ENCODE data around the gene SPPL3. TPM values are rescaled to one million over a fixed set of nuclear protein-coding genes. Genes with fewer than 3 reads are reported as not detected.

The SPPL3 gene
- total RNA-seq, 1 experiment from 2014 or later = 32.5 TPM

DNA sequence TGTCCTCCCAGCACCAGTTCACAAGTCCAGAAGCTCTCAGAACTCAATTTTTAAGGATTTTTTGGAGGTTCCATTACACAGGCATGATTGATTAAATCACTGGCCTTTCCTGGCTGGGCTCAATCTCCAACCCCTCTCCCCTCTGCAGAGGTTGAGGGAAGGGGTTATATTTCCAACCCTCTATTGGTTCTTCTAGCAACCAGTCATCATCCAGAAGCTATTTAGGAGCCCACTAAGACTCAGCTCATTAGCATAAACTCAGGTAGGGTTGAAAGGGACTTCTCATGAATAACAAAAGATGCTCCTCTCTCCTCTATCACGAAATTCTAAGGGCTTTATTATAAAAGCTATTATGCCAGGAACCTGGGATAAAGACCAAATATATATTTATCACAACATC lies 41.5 kb downstream of the SPPL3 start (continued):
- TF ChIP-seq, protein P1, sequence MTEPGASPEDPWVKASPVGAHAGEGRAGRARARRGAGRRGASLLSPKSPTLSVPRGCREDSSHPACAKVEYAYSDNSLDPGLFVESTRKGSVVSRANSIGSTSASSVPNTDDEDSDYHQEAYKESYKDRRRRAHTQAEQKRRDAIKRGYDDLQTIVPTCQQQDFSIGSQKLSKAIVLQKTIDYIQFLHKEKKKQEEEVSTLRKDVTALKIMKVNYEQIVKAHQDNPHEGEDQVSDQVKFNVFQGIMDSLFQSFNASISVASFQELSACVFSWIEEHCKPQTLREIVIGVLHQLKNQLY (CRISPR knock-in tag; IDR thresholded peaks at IDR 0.05) = no peak

DNA sequence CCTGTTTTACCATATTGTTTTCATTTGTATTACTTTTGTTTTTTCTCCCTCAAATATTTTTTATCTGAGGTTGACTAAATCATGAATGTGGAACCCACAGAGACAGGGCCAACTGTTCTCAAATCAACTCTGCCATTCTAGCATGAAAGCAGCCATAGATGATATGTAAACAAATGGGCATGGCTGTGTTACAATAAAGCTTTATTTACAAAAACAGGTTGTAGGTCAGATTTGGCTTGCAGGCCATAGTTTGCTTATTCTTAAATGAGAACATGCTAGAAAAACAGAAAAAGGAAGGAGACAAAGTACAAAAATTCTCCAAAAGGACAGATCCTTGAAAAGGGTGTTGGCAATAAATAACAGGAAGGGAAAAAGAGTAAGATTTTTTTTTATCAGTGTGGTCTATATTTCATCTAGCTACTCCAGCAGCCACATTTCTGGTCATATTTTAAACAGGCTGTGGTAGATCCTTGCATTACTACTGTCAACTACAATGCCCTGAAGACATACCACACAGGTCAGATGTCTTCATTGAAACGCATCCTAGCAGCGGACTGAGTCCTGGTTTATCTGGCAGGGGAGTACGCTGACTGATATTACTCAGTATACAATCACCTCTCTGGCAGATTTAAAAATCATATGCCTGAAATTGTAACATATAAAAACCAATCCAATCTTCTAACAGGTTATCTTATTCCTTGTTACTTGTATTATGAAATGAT lies 42.9 kb downstream of the SPPL3 start:
- Mint-ChIP-seq H3K36me3 (peaks cover 17% of the 10 kb centered on the region), H3K27me3 (ENCODE audit: low read depth) (no peaks in the 10 kb centered on the region), H3K9me3 (peaks cover 18% of the 10 kb centered on the region), H3K27ac (0 out of 2 replicates have a peak overlapping the region, but pooled peaks have one; percentile 51), H3K4me3 (no peak overlapping the region), H3K4me1 (peaks cover 16% of the 10 kb centered on the region)
- ChIA-PET POLR2A (no interaction called here), CTCF (no interaction called here)
- no peak for DNase-seq (ENCODE audit: low spot score)
- TF ChIP-seq, protein P2, sequence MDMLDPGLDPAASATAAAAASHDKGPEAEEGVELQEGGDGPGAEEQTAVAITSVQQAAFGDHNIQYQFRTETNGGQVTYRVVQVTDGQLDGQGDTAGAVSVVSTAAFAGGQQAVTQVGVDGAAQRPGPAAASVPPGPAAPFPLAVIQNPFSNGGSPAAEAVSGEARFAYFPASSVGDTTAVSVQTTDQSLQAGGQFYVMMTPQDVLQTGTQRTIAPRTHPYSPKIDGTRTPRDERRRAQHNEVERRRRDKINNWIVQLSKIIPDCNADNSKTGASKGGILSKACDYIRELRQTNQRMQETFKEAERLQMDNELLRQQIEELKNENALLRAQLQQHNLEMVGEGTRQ (CRISPR knock-in tag; IDR thresholded peaks at IDR 0.05) = no peak
- TF ChIP-seq HMGA2 (CRISPR knock-in tag; IDR thresholded peaks at IDR 0.05) = no peak
- TF ChIP-seq, protein P3, sequence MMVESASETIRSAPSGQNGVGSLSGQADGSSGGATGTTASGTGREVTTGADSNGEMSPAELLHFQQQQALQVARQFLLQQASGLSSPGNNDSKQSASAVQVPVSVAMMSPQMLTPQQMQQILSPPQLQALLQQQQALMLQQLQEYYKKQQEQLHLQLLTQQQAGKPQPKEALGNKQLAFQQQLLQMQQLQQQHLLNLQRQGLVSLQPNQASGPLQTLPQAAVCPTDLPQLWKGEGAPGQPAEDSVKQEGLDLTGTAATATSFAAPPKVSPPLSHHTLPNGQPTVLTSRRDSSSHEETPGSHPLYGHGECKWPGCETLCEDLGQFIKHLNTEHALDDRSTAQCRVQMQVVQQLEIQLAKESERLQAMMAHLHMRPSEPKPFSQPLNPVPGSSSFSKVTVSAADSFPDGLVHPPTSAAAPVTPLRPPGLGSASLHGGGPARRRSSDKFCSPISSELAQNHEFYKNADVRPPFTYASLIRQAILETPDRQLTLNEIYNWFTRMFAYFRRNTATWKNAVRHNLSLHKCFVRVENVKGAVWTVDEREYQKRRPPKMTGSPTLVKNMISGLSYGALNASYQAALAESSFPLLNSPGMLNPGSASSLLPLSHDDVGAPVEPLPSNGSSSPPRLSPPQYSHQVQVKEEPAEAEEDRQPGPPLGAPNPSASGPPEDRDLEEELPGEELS (CRISPR knock-in tag; IDR thresholded peaks at IDR 0.05) = no peak
- ATAC-seq = no peak

DNA sequence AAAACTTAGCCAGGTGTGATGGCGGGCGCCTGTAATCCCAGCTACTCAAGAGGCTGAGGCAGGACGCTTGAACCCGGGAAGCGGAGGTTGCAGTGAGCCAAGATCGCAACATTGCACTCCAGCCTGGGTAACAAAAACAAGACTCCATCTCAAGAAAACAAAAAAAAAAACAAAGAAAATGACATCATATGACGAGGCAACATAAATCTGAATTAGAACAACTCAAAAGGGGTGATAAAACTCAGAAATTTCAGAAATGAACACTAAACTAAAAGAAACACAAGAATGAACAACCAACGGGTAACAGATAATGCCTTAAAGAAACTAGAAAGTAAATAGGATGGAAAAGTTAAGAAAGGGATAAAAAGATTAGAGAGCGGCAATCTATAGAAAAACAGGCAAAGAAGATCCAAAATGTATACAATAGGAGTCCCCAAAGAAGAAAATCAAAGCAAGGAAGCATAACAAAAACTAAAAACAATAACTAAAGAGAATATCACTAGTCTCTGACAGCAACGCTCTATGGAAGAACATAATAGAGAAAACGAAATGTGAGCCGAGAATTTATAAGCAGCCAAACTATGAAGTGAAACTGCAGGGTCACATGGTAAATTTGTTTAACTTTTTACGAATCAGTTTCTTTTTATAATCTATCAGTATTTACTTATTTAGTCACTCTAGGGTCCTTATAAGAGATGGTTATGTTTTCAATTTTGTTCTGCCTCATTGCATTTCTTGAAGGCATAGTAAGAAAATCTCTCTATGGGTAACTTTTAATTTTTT lies 45.7 kb downstream of the SPPL3 start:
- H3K4me3 Mint-ChIP-seq = no peak overlapping the region
- TF ChIP-seq, protein P4, sequence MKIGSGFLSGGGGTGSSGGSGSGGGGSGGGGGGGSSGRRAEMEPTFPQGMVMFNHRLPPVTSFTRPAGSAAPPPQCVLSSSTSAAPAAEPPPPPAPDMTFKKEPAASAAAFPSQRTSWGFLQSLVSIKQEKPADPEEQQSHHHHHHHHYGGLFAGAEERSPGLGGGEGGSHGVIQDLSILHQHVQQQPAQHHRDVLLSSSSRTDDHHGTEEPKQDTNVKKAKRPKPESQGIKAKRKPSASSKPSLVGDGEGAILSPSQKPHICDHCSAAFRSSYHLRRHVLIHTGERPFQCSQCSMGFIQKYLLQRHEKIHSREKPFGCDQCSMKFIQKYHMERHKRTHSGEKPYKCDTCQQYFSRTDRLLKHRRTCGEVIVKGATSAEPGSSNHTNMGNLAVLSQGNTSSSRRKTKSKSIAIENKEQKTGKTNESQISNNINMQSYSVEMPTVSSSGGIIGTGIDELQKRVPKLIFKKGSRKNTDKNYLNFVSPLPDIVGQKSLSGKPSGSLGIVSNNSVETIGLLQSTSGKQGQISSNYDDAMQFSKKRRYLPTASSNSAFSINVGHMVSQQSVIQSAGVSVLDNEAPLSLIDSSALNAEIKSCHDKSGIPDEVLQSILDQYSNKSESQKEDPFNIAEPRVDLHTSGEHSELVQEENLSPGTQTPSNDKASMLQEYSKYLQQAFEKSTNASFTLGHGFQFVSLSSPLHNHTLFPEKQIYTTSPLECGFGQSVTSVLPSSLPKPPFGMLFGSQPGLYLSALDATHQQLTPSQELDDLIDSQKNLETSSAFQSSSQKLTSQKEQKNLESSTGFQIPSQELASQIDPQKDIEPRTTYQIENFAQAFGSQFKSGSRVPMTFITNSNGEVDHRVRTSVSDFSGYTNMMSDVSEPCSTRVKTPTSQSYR (CRISPR knock-in tag; IDR thresholded peaks at IDR 0.05) = no peak
- TF ChIP-seq ZNF219 (CRISPR knock-in tag; IDR thresholded peaks at IDR 0.05; ENCODE audit: borderline replicate concordance) = no peak
- TF ChIP-seq, protein P5, sequence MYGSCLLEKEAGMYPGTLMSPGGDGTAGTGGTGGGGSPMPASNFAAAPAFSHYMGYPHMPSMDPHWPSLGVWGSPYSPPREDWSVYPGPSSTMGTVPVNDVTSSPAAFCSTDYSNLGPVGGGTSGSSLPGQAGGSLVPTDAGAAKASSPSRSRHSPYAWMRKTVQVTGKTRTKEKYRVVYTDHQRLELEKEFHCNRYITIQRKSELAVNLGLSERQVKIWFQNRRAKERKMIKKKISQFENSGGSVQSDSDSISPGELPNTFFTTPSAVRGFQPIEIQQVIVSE (CRISPR knock-in tag; IDR thresholded peaks at IDR 0.05; ENCODE audit: borderline replicate concordance) = no peak
- TF ChIP-seq, protein P2 (CRISPR knock-in tag; IDR thresholded peaks at IDR 0.05) = no peak
- TF ChIP-seq ESRRA (CRISPR knock-in tag; IDR thresholded peaks at IDR 0.05; ENCODE audit: borderline replicate concordance) = no peak
- no peak for TF ChIP-seq RORB (CRISPR knock-in tag; IDR thresholded peaks at IDR 0.05)
- TF ChIP-seq, protein P6, sequence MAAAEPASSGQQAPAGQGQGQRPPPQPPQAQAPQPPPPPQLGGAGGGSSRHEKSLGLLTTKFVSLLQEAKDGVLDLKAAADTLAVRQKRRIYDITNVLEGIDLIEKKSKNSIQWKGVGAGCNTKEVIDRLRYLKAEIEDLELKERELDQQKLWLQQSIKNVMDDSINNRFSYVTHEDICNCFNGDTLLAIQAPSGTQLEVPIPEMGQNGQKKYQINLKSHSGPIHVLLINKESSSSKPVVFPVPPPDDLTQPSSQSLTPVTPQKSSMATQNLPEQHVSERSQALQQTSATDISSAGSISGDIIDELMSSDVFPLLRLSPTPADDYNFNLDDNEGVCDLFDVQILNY (CRISPR knock-in tag; IDR thresholded peaks at IDR 0.05) = no peak
- peaks cover 19% of the 10 kb centered on the region for H3K4me1 Mint-ChIP-seq
- POLR2A ChIA-PET = no interaction called here
- H3K27ac Mint-ChIP-seq = no peak overlapping the region
- no peaks in the 10 kb centered on the region for H3K27me3 Mint-ChIP-seq (ENCODE audit: low read depth)
- peaks cover 15% of the 10 kb centered on the region for H3K36me3 Mint-ChIP-seq
- CTCF ChIA-PET = interaction anchor here (1.0 kb wide), 1 partner anchor 114 kb away, joined by 3 read pairs; no protein-coding TSS in a partner anchor
- DNase-seq (ENCODE audit: low spot score) (no peak), ATAC-seq (no peak)
- H3K9me3 Mint-ChIP-seq = peaks cover 15% of the 10 kb centered on the region
